MM.1S (cell line): ENCODE results near the gene HEPACAM.

Experiments used
- CTCF ChIP-seq: fragments of 300-600 bp; sonication (generic); IDR thresholded peaks from 2 replicates; pipeline ENCODE4 v1.5.1; 2016; ENCODE audit warnings: antibody characterized with exemption, low read length, mixed read lengths
- EZH2 ChIP-seq: fragments of 300-600 bp; sonication (generic); optimal IDR thresholded peaks from 2 replicates; pipeline ENCODE3; 2017; ENCODE audit warnings: low read depth, mild to moderate bottlenecking, antibody characterized with exemption, low read length, mixed read lengths

- no peak for TF ChIP-seq CTCF
- TF ChIP-seq EZH2 = no peak
These were observed 36.0 kb upstream of the HEPACAM start for GRCh38 chr11:124971810-124972209.
